ENCODE measurements around the gene NLRC4.

DNA sequence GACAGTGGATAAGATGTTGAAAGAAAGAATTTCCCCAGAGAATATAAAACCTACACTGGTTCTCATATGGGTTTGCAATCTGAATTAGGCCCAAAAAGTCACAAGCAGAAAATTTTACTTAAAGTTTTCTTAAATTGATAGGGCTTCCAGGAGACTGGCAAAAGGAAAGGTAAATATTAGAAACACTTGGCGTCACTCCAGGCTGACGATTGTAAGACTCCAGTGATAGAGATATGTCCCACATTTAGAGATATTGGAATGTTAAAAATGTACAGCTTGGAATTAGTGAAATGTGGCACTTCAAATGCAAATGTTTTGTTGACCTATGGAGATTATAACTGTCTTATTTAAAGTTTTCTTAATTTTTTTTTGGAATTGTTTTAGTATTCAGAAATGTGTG is 27.1 kb upstream of the NLRC4 start:
- TF ChIP-seq POLR2AphosphoS5 (IDR thresholded peaks at IDR 0.05; ENCODE audit: low read depth, low read length): no peak
- TF ChIP-seq POLR2A (IDR thresholded peaks at IDR 0.05; ENCODE audit: low read depth, low read length): no peak

All from GM12892 (cell line).